Lung (tissue), 13 donors: ENCODE measurements around the gene MAP3K12. TPM values are rescaled to one million over a fixed set of nuclear protein-coding genes. Genes with fewer than 3 reads are reported as not detected.

Experiments used
- ATAC-seq: fragments of 200-7000 bp; cut with Tn5 transposase; one replicate; pipeline ENCODE4 v1.9.1; 2020; ENCODE audit warnings: moderate number of reproducible peaks; ENCODE audit not compliant: insufficient read depth, low FRiP score
- DNase-seq, 3 donors: peaks; one replicate each; pipeline ENCODE4 v3.0.0-alpha.2; 2013 to 2017
- H3K27ac ChIP-seq, 2 donors: one replicate each; pipeline ENCODE4 v1.5.1; 2013; ENCODE audit warnings: mild to moderate bottlenecking in 2 of 2, moderate library complexity in 2 of 2, control low read depth in 1 of 2, inconsistent platforms in 1 of 2, low read depth in 1 of 2, low read length in 1 of 2
- H3K27me3 ChIP-seq, 3 donors: one replicate each; pipeline ENCODE4 v1.5.1; 2013; ENCODE audit warnings: low read length in 2 of 3; ENCODE audit not compliant: control insufficient read depth in 3 of 3, insufficient read depth in 3 of 3
- H3K36me3 ChIP-seq, 4 donors: one replicate each; pipeline ENCODE4 v1.5.1; 2013; ENCODE audit warnings: low read length in 4 of 4, mild to moderate bottlenecking in 1 of 4, moderate library complexity in 1 of 4; ENCODE audit not compliant: control insufficient read depth in 4 of 4, insufficient read depth in 4 of 4
- H3K4me1 ChIP-seq, 5 donors: one replicate each; pipeline ENCODE4 v1.5.1; 2013; ENCODE audit warnings: low read length in 5 of 5, mild to moderate bottlenecking in 2 of 5, moderate library complexity in 1 of 5; ENCODE audit not compliant: control insufficient read depth in 5 of 5, insufficient read depth in 5 of 5
- H3K4me3 ChIP-seq: one replicate; pipeline ENCODE4 v1.5.1; 2013; ENCODE audit warnings: mild to moderate bottlenecking, control low read depth, moderate library complexity
- H3K9ac ChIP-seq, 2 donors: one replicate each; pipeline ENCODE4 v1.5.1; 2013; ENCODE audit warnings: low read length in 2 of 2, control low read depth in 1 of 2; ENCODE audit not compliant: insufficient read depth in 1 of 2
- H3K9me3 ChIP-seq, 4 donors: one replicate each; pipeline ENCODE4 v1.5.1; 2013; ENCODE audit warnings: low read length in 3 of 4, mild to moderate bottlenecking in 1 of 4, moderate library complexity in 1 of 4; ENCODE audit not compliant: control insufficient read depth in 4 of 4, insufficient read depth in 3 of 4
- CTCF ChIP-seq: IDR thresholded peaks from 2 replicates; pipeline ENCODE4 v1.5.1; 2012; ENCODE audit warnings: mild to moderate bottlenecking; ENCODE audit errors: control extremely low read depth, extremely low read depth
- WGBS, 2 donors: extraction: QIAGEN DNeasy Blood & Tissue Kit; methylation state at CpG; one replicate each; pipeline ENCODE4 v1.1.7; 2013; 5-methylcytosine and 5-hydroxymethylcytosine counted together
- polyA plus RNA-seq, 2 donors: library from polyadenylated mRNA; stranded (reverse); fragments of 200-250 nt; gene quantifications; one replicate each; pipeline ENCODE4 v1.2.1, GENCODE V29; 2013
- small RNA-seq: library from RNA; depleted of rRNA; stranded (forward); fragments of <200 nt; gene quantifications from one replicate; pipeline ENCODE3, GENCODE V24; 2014; ENCODE audit warnings: low replicate concordance
- total RNA-seq, 2 donors: library from RNA; depleted of rRNA in 1 of 2; stranded (reverse); fragments of >200 nt in 1 of 2; gene quantifications; one replicate each; pipeline ENCODE4 v1.2.1, GENCODE V29; 2014 to 2021
- donor health status: control.
- donor health status: control.
- donor health status: Bipolar disorder and iron deficiency.
- donor health status: healthy.
- donor health status: DM: yes; HTN: yes; CAD: no.

Gene MAP3K12
- total and polyA plus RNA-seq, 4 donors, result 13.4 to 25.4 (median 20.1) TPM

GRCh38 chr12:53431187-53431586, 68.1 kb downstream of the MAP3K12 start:
- TF ChIP-seq CTCF, result no peak
- ATAC-seq, result no peak
- Histone ChIP-seq H3K4me1 (no peaks in the 10 kb centered on the region), H3K36me3 (no peaks in the 10 kb centered on the region), H3K4me3 (no peak overlapping the region), H3K9ac (no peak overlapping the region), H3K27me3 (no peaks in the 10 kb centered on the region), H3K27ac (no peak overlapping the region), H3K9me3 (no peaks in the 10 kb centered on the region)
- no peak for DNase-seq
- WGBS, 2 donors, result 80 to 86% methylated on average over 7 of the region's 7 CpGs

- no peaks in the 10 kb centered on the region for H3K4me1 ChIP-seq
- WGBS, 2 donors, result 88 to 93% methylated on average over 5 of the region's 5 CpGs
- DNase-seq (no peak), ATAC-seq (no peak)
- no peaks in the 10 kb centered on the region for H3K27me3 ChIP-seq
- no peak for TF ChIP-seq CTCF
- H3K9me3 ChIP-seq, result no peaks in the 10 kb centered on the region
- no peaks in the 10 kb centered on the region for H3K36me3 ChIP-seq
- H3K9ac ChIP-seq, result no peak overlapping the region
- H3K4me3 ChIP-seq, result no peak overlapping the region
- H3K27ac ChIP-seq, result no peak overlapping the region
Observed at GRCh38 chr12:53430116-53430515, 69.1 kb downstream of the MAP3K12 start.

Small RNA genes within 50 kb of the gene (small RNA-seq; reads per million reads assigned to genes)
- gene AC023509.3, result not detected

Other genes starting within 250 kb of the MAP3K12 start
- 1 to 10 TPM; 2.0 to 6.7 TPM for gene ESPL1, start 231.2 kb downstream of the MAP3K12 start, total RNA-seq
- gene ESPL1, start 231.2 kb downstream of the MAP3K12 start, polyA plus RNA-seq, result under 1 TPM; 0.77 to 0.97 TPM
- gene PFDN5, start 203.9 kb downstream of the MAP3K12 start, total RNA-seq, result 100 to 1,000 TPM; 351 to 361 TPM
- gene PFDN5, start 203.9 kb downstream of the MAP3K12 start, polyA plus RNA-seq, result 1,000 to 10,000 TPM in 1 of 2 donors, 100 to 1,000 TPM in 1; 649 to 1,722 TPM
- gene MYG1, start 199.8 kb downstream of the MAP3K12 start, total RNA-seq, result 10 to 100 TPM; 22.1 to 63.5 TPM
- 10 to 100 TPM; 56.1 to 88.9 TPM for gene MYG1, start 199.8 kb downstream of the MAP3K12 start, polyA plus RNA-seq
- gene AAAS, start 177.8 kb downstream of the MAP3K12 start, total RNA-seq, result 10 to 100 TPM; 51.4 to 51.7 TPM
- gene AAAS, start 177.8 kb downstream of the MAP3K12 start, polyA plus RNA-seq, result 10 to 100 TPM; 29.7 to 37.0 TPM
- gene SP7, start 163.1 kb downstream of the MAP3K12 start, total RNA-seq, result not detected
- not detected for gene SP7, start 163.1 kb downstream of the MAP3K12 start, polyA plus RNA-seq
- gene SP1, start 119.3 kb downstream of the MAP3K12 start, total RNA-seq, result 10 to 100 TPM; 68.3 to 72.2 TPM
- gene SP1, start 119.3 kb downstream of the MAP3K12 start, polyA plus RNA-seq, result 10 to 100 TPM; 16.2 to 26.6 TPM
- gene AMHR2, start 75.6 kb downstream of the MAP3K12 start, total RNA-seq, result under 1 TPM in 1 of 2 donors, not detected in 1; 0.52 TPM
- gene AMHR2, start 75.6 kb downstream of the MAP3K12 start, polyA plus RNA-seq, result under 1 TPM; 0.02 to 0.22 TPM
- 100 to 1,000 TPM in 1 of 2 donors, 10 to 100 TPM in 1; 59.0 to 178 TPM for gene PRR13, start 57.7 kb downstream of the MAP3K12 start, total RNA-seq
- gene PRR13, start 57.7 kb downstream of the MAP3K12 start, polyA plus RNA-seq, result 100 to 1,000 TPM; 157 to 336 TPM
- 100 to 1,000 TPM; 612 to 697 TPM for gene PCBP2, start 47.4 kb downstream of the MAP3K12 start, total RNA-seq
- gene PCBP2, start 47.4 kb downstream of the MAP3K12 start, polyA plus RNA-seq, result 100 to 1,000 TPM; 363 to 501 TPM
- 10 to 100 TPM; 32.6 to 41.3 TPM for gene TARBP2, start 1.8 kb upstream of the MAP3K12 start, total RNA-seq
- gene TARBP2, start 1.8 kb upstream of the MAP3K12 start, polyA plus RNA-seq, result 10 to 100 TPM; 32.2 to 37.1 TPM
- not detected for gene NPFF, start 8.0 kb upstream of the MAP3K12 start, total RNA-seq
- under 1 TPM in 1 of 2 donors, not detected in 1; 0.45 TPM for gene NPFF, start 8.0 kb upstream of the MAP3K12 start, polyA plus RNA-seq
- gene ATF7, start 126.9 kb upstream of the MAP3K12 start, total RNA-seq, result 10 to 100 TPM; 40.4 to 43.3 TPM
- gene ATF7, start 126.9 kb upstream of the MAP3K12 start, polyA plus RNA-seq, result 10 to 100 TPM; 16.8 to 22.9 TPM
- 100 to 1,000 TPM; 143 to 274 TPM for gene ATP5MC2, start 176.6 kb upstream of the MAP3K12 start, total RNA-seq
- gene ATP5MC2, start 176.6 kb upstream of the MAP3K12 start, polyA plus RNA-seq, result 100 to 1,000 TPM; 366 to 582 TPM
- gene CALCOCO1, start 228.0 kb upstream of the MAP3K12 start, total RNA-seq, result 100 to 1,000 TPM in 1 of 2 donors, 10 to 100 TPM in 1; 80.4 to 223 TPM
- gene CALCOCO1, start 228.0 kb upstream of the MAP3K12 start, polyA plus RNA-seq, result 10 to 100 TPM; 65.5 to 71.4 TPM